Inflammatory macrophage treated with lipopolysaccharide for 4 hours (primary cell): ENCODE data around the gene NUP50.

Experiments
- DNase-seq: peaks from one replicate; pipeline ENCODE4 v3.0.0-alpha.2; 2020

Gene NUP50

GRCh38 chr22:45211435-45211834 is 47.7 kb downstream of the NUP50 start:
- DNase-seq = peak; percentile 49

DNA sequence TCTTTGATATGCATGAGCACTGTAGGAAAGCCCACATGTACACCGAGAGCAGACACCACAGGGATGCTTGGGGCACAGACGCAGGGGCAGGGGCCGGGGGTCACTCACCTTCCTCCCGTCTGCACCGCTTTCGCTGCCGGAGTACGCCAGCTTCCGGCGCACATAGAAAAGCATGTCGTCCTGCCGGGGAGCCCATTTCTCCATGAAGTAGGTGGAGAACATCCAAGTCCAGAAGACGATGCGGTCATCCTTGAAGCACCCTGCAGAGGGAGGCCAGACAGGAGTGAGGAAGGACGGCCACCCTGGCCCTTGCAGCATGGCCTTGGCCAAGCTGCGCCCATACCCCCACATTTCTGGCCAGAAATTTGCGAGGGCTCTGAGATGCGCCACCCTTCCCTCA is 48.1 kb downstream of the NUP50 start:
- DNase-seq = no peak

- peak; percentile 49 for DNase-seq
Observed at GRCh38 chr22:45212306-45212709, 48.6 kb downstream of the NUP50 start.

DNA sequence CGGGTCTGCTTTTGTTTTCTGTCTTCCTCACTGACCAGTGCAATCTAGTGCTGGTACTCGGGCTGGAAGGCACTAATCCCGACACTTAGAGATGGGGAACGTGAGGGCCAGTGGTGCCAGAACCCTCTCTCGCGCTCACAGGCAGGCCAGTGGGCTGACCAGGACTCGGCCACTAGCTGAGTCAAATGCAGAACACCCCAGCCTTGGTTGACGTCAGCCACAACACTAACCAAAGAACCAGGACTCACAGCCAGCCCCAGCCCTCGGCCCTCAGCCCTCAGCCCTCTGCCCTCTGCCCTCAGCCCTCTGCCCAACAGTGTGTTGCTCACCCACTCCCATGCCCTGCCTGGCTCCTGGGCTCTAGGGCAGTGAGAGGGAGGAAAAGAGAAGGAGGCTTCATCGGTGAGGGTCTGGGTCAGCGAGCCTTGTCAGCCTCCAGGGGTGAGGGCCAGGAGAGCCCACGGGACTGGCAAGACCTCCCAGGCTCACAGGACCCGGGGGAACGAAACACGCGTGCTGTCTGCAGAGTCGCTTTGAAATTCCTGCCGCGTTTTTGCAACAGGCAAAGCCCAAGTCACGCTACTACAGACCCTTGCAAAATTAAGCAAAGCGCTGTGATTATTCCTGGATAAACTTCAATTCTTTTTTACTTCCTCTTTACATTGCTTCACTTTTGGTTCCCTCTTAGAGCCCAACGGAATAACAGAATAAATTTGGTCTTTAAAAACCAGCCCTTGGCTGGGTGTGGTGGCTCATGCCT is 49.4 kb downstream of the NUP50 start:
- peak; percentile 91 for DNase-seq

DNA sequence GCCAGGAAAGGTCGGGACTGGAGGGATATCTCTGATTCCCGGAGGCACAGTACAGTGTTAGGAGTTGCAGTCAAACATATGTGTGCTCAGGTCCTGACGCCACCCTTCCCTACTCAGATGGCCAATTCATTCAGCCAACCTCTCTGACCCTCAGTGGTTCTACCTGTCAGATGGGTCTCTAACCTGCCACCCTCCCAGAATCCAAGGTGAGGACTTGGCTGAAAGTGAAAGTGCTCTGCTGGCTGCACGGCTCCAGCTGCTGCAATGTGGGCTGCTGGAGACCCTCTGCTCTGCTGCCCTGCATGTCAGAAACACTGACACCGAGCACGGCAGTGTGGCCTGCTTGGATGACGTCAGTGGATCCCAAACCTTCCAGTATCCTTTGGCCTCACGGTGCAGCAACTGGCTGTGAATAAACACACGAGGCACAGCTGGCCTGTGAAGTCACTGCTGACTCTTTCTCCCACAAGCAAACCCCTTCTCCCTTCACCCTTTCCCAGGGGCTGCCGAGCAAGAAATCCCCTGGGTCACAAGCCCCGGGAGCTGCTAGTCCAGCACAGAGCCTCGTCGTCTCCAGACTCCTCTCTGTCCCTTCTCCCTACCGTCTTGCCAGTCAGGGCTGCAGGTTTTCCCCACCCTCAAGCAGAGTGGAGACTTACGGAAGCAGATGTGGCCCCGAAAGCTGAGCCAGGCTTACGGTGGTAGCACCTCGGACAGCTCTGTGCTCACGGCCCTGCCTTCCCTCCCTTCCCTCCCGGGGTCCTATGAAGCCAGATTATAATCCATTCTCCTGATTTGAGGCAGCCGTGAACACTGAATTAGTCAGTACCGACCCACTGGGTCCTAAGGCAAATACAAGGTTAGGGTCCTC is 52.6 kb downstream of the NUP50 start:
- no peak for DNase-seq

DNA sequence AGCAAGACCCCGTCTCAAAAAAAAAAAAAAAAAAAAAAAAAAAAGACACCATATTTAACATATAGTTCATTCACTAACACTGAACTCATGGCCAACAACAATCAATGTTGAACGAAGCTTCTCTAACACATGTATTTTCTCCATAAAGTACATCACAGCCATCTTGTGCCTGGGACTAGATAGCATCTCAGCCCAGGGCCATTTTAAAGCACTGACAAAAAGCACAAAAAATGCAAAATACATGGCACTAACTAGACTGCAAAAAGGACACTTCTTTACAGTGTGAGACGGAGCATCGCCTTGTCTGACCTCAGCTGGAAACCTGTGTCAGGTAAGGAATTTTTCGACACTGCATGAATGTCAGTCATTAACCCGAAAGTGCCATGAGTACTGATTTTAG is 53.6 kb downstream of the NUP50 start:
- DNase-seq = no peak

- DNase-seq = no peak
Observed at GRCh38 chr22:45217806-45218205, 54.1 kb downstream of the NUP50 start.

DNA sequence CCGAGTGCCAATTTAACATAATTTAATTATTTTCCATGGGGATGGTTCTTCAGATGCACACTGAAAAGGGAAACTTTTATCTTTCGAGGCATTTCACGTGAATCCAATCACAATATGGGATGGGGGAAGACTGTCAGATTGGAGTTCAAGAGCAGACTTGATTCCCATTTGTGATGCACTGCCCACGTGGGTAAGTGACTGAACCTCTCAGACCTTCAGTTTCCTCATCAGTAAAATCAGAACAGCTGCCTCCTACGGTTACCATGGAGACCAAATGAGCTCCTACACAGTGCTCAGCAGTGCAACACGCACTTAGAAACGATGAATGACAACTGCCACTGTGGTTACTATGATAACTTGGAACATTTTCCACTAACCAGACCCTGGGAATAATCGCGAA is 55.3 kb downstream of the NUP50 start:
- DNase-seq = peak; percentile 93

GRCh38 chr22:45221201-45221600 is 57.5 kb downstream of the NUP50 start:
- DNase-seq = no peak

DNA sequence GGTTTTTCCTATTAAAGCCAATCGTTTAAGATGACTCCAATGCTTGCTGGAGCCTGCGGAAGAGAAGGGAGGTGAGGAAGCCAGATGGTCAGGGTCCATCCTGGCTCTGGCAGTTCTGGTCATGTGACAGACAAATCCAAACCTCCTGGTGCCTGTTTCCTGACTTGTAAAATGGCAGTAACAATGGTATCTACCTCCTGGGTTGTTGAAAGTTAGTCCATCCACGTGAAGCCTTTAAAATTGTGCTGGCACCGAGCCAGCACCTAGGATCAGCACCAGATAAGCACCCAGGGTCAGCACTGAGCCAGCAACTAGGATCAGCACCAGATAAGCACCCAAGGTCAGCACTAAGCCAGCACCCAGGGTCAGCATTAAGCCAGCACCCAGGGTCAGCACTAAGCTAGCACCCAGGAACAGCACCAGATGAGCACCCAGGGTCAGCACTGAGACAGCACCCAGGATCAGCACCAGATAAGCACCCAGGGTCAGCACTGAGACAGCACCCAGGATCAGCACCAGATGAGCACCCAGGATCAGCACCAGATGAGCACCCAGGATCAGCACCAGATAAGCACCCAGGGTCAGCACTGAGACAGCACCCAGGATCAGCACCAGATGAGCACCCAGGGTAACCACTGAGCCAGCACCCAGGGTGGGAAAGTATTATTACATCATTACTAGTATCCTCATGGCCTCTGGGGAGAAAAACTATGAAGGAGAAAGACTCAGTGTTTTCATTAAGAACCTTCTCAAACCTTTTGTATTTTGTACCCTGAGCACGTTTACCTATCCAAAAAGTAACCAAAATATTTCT is 59.8 kb downstream of the NUP50 start:
- no peak for DNase-seq

- DNase-seq = no peak
Observed at GRCh38 chr22:45224331-45224730, 60.6 kb downstream of the NUP50 start.

- no peak for DNase-seq
Observed at GRCh38 chr22:45224988-45225731, 61.4 kb downstream of the NUP50 start.

- peak; percentile 94 for DNase-seq
Observed at GRCh38 chr22:45225732-45226502, 62.2 kb downstream of the NUP50 start.

GRCh38 chr22:45226503-45227186 is 62.9 kb downstream of the NUP50 start:
- peak; percentile 92 for DNase-seq

DNA sequence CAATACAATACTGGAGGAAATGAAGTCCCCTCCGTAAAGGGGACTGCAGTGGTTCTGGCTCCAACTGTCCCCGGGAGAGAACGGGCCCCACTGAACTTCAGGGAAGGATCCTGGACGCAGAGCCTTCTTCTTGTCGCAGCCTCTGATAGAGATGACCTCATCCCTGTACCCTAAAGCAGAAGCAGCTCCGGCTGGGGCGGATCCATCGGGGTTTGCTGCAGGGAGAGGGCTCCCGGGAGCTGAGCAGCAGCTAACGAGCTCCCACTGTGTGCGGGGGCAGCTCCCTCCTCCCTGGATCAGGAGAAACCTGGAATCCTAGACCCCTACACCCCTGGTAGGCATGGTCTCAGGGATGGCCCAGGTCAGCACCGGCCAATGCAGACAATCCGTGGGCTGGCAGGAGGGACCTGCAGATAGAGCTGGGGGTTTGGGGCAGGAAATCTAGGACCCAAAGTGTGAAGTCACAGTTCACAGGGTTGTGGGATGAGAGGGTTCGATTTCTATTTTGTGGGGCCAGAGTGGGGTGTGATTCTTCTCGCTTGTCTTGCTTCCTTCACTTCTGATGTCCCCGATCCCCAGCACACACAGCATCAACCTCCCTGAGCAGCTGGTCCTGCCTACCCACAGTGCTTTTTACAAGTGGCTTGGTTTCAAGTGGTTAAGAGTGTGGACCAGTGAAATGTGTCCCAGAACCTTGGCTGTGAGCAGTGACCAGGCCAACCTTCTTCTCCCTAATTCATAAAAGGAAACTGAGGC is 64.1 kb downstream of the NUP50 start:
- peak; percentile 76 for DNase-seq

DNA sequence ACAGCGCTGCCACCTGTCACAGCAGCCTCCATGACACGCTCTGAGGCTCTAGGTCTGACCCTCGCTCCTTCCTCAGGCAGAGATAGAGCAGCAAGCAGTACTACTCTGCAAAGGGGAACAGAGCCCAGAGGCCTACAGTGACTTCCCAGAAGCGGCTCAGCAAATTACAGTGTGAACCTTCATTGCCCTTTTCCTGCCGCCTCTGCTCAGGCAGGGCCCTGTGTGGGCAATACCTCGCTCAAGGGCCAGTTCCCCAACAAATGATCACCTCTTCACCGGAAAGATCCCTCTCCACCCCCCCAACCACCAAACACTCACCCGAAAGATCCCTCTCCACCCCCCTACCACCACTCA is 64.7 kb downstream of the NUP50 start:
- DNase-seq = peak; percentile 71

GRCh38 chr22:45229181-45229580 is 65.5 kb downstream of the NUP50 start:
- DNase-seq = no peak

- peak; percentile 61 for DNase-seq
Observed at GRCh38 chr22:45230026-45230721, 66.4 kb downstream of the NUP50 start.

DNA sequence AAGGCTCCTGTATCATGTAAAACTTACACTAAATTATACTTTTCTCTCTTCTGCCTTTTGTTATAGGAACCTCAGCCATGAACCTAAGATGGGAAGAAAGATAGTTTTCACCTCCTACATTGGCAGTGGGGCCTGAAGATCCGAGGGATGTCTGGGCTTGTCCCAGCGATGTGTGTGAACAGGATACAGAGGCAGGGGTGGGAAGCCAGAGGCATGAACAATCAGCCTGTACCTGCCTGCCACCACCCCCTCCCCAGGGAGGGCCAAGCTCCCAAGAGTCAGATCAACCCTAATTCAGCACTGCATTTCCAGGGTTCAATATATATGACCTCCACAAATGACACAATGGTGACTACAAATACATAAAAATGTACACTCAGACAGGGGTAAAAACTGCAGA is 67.6 kb downstream of the NUP50 start:
- no peak for DNase-seq

GRCh38 chr22:45233386-45233785 is 69.7 kb downstream of the NUP50 start:
- DNase-seq = no peak
